GM18861 (cell line): ENCODE measurements around the gene RBFOX1.

ENCODE experiments used
- ATAC-seq: cut with Tn5 transposase; IDR thresholded peaks from one replicate; pipeline ENCODE4 v1.9.1; 2021; ENCODE audit not compliant: unreplicated experiment

Gene RBFOX1

DNA sequence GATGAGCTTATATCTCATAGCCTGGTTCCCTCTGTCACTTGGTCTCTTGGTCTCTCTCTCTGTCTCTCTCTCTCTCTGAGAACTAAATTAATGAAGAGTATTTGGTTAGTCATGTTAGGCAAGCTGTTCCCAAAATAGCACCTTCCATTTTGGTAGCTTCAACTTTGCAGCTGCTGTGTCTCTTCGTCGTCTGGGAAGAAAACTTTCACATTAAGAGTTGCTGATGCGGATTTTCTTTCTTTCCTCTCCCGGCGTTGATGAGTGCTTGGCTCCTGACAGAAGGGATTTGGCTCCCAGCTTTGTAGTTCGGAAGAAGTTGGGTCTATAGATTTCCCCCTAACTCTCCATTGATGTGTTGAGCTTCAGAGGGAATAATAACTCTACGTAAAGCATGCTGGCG, at the start of gene RBFOX1:
Gene RBFOX1 (plus strand): TSS at position 235 of the 400 bp plus-strand sequence.
- no peak for ATAC-seq

- no peak for ATAC-seq
These were observed 47.9 kb upstream of the RBFOX1 start for GRCh38 chr16:7284780-7285179.

- ATAC-seq, result no peak
These were observed 47.1 kb upstream of the RBFOX1 start for GRCh38 chr16:7285520-7285919.

DNA sequence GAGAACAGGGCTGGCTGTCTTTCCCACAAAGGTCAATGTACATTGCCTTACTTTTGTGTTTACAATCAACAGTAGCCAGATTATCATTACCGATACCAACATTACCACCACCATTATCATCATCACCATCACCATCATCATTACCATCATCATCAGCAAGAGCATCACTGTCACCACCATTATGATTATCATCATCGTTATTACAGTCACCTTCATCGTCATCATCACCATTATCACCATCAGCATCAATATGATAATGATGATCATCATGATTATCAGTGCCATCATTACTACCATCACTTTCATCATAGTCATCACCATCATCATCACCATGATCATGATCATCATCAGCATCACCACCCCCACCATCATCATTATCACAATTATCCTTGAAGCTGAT, 43.3 kb upstream of the RBFOX1 start:
- no peak for ATAC-seq

DNA sequence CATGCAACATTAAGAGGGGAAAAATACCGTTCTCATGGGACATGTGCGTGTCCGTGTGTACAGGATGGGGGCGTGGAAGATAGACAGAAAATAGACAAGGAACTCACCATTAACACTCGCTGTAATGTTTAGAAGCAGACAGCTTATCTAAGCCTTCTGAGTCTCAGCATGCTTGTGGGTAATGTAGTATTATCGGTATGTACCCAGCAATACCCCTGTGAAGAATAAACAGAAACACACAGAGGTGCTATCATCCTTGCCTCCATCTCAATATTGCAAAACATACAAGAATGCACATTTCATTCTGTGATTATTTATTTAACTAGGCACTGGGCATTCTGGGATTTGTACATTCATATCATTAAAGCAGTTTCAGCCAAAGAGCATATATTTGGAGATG, 42.0 kb upstream of the RBFOX1 start:
- ATAC-seq, result no peak

GRCh38 chr16:7294020-7294419, 38.6 kb upstream of the RBFOX1 start:
- ATAC-seq, result no peak

DNA sequence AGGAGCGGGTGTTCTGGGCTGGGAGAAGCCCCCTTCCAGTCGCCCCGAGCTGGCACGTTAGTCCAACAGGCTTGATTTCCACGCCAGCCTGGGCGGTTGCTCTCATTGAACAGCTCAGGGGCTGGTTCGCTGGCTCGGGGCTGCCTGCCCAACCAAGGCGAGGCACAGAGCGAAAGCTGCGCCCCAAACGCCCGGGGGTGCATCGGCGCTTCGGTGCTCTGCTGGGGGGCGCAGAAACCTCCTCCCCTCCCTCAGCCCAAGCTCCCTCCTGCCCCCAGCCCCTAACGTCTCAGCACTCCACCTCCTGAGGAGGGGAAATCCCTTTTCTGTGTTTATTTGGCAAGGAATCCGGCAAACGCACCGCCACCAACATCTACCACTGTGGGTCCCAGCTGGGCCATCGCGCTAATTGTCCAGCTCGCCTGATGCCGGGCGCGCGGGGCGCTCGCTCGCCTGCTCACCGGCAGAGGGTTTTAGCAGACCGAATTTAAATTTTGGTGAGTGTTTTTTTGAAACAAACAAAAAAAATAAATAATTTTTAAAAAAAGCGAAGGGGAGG, 29.5 kb upstream of the RBFOX1 start:
- ATAC-seq, result no peak

GRCh38 chr16:7303660-7304200, 28.9 kb upstream of the RBFOX1 start:
- no peak for ATAC-seq

DNA sequence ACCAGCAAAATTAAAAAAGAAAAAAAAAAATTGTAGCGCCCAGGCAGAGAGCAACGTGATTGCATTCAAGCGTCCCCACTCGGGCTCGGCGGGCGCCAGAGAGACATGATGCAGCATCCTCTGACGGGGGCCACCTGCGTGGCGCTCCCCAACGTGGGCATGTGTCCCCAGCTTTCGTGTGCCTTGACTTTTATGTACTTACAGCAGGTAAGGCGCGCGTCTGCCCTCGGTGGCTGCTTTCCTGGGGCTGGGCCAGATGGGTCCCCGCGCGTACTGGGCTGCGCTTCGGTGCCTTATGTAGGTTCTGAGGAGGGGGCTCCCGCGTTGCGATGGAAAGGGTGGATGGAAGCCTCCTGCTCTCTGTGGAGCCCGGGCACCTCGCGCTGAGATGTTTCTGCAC, 28.4 kb upstream of the RBFOX1 start:
- no peak for ATAC-seq

DNA sequence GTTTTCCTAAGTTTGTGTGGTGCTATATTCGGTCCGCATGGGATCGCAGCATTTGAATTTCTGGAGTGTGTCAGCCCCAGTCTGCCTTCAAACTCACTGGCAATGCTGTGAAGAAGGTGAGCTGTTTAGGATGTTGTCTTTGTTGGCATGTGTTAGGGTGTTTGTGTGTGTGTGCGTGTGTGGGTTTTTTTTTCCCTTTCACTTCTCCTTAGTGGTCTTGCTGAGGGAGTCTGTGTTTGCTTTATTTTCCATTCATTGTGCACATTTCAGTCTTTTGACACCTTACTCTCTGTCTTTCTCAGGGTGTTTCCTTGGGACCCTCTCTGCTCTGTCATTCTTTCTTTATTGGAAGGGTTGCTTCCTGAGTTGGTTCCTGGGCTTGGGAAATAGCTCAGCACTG, 27.7 kb upstream of the RBFOX1 start:
- ATAC-seq, result no peak

DNA sequence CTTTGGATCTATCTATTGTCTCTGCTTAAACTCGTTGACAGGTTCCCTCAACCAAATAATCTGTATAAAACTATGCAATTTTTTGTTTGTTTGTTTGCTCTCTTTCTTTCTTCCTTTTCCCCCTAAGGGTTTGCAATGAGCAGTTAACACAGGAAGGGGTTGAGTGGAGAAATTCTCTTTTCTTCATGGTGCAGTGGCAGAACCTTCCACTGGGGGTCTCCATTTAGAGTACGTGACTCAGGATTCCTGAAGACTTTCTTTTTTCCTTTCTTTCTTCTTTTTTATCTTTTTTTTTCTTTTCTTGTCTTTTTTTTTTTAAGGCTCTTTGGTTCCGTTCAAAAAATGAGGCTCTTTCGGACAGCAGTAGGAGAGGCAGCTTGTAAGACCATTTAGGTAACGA, 19.5 kb upstream of the RBFOX1 start:
- no peak for ATAC-seq

DNA sequence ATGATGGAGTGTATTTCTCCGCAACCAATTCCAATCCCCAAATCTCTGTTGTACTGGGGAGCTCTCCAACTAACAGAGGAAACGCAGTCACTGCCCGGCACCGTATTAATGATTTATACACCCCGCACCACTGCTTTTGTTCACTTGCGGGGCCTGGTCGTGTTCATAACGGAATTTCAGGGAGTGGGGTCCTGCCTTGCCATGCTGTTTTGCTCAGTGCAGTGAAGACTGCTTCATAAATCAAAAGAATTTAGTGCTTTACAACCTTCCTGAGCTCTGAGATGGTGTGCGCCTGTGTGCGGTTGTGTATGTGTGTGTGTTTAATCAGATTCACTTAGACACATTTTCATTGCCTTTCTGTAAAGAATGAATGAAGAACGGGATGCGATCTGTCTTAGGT, 18.5 kb upstream of the RBFOX1 start:
- ATAC-seq, result no peak

GRCh38 chr16:7315813-7316212, 16.8 kb upstream of the RBFOX1 start:
- no peak for ATAC-seq

DNA sequence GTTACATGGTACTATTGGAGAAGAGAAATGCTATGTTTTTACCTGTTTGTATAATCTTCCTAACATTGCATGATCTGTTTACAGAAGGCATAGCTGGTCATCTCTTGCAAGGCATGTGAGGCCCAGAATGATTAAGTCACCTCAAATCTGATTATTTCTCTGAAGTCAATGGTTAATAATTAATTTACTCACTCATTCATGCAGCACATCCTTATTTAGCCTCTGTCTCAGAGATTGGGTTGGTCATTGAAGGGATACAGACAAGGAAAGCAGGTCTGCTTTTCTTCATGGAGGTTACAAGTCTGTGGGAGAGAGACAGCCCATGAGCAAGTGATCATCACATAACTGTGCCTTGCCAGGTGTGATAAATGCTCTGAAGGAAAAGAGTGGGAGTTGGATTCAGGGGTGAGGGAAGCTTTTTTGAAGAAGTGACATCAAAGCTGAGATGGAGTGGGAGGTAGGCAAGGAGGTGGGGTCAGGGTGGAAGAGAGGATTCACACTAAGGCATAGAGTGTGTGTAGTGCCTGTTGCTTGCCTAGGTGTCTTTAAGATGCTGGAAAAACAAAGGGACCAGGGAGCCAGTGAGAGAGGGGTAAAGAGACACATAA, 16.3 kb upstream of the RBFOX1 start:
- ATAC-seq, result no peak

DNA sequence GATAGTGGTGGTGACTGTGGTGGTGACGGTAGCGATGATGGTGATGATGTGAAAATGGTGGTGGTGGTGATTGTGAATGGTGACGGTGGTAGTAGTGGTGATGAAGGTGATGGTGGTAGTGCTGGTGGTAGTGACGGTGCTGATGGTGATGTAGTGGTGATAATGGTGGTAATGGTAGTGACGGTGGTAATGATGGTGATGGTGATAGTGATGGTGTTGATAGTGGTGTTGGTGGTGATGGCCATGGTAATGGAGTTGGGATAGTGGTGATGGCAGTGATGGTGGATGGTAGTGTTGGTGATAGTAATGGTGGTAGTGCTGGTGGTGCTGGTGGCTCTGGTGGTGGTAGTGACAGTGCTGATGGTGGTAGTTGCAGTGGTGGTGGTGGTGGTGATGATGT, 14.7 kb upstream of the RBFOX1 start:
- ATAC-seq, result no peak

- no peak for ATAC-seq
These were observed 14.0 kb upstream of the RBFOX1 start for GRCh38 chr16:7318686-7319085.

- no peak for ATAC-seq
These were observed 13.1 kb upstream of the RBFOX1 start for GRCh38 chr16:7319514-7319913.

GRCh38 chr16:7321661-7322060, 11.0 kb upstream of the RBFOX1 start:
- ATAC-seq, result no peak

DNA sequence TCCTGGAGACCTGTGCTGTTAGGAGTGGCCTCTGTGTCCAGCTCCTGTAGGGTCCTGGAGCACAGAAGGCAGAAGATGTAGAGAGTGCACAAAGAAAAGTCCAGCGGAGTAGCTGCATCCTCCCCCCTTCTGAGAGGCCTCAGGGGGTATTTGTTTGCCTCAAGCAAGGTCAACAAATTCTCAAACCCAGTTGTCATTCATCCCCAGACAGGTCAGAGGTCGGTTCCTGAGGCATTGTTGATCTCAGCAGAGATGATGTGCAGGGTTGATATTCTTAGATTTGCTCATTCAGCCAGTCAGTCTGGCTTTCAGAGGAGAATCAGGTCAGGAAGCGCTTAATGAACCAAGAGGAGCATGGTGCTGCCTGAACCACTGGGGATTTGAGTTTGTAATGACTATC, 8.3 kb upstream of the RBFOX1 start:
- ATAC-seq, result no peak

GRCh38 chr16:7325834-7326233, 6.8 kb upstream of the RBFOX1 start:
- ATAC-seq, result no peak

GRCh38 chr16:7330709-7331108, 1.9 kb upstream of the RBFOX1 start:
- no peak for ATAC-seq

GRCh38 chr16:7331997-7332396, 648 bp upstream of the RBFOX1 start:
- no peak for ATAC-seq

DNA sequence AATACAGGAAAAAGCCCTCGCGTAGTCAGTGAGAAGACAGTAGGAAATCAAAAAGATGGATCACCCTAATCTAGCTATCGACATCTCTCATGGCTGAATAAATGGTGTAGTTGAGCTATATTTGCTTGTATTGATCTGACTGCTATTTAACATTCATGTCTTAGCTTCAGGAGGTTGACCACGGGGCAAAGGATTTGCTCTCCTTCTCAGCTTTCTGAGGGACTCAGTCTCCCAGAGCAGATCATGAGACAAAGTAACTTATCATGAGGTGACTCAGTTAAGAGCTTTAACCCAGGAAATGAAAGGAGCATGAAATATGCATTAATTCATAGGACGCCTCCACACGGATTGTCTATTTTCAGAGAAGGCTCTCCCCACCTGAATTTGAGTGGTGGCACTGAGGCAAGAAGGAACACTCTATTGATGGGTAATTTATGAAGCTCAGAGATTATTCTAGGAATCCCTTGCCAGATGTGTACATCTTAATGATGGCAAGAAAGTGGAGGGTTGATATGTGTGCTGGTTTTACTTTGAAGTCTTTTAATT, 608 bp downstream of the RBFOX1 start:
- ATAC-seq, result no peak
